Measurements from ENCODE around the gene SORL1. TPM values are rescaled to one million over a fixed set of nuclear protein-coding genes. Genes with fewer than 3 reads are reported as not detected.

SORL1 gene
- total RNA-seq, 1 donor from 2014 or later, result 38.3 TPM

- H3K4me3 ChIP-seq, result no peak overlapping the region
- H3K4me1 ChIP-seq, result no peaks in the 10 kb centered on the region
- peak in 1 of 2 donors; percentile 82 for DNase-seq (ENCODE audit: extremely low spot score in 2 of 2)
- no peaks in the 10 kb centered on the region for H3K9me3 ChIP-seq
- no peaks in the 10 kb centered on the region for H3K36me3 ChIP-seq
- H3K27me3 ChIP-seq, result no peaks in the 10 kb centered on the region
- intact Hi-C loops (cut with DNase I), result no loop called here
- TF ChIP-seq POLR2A (IDR thresholded peaks at IDR 0.05) (no peak), POLR2AphosphoS5 (IDR thresholded peaks at IDR 0.05; ENCODE audit: insufficient read depth in 1 of 2, low read depth in 1 of 2) (no peak), CTCF (IDR thresholded peaks at IDR 0.05) (no peak)
- H3K27ac ChIP-seq, result no peak overlapping the region
Measured at GRCh38 chr11:121482231-121483129, 30.4 kb downstream of the SORL1 start.

- Histone ChIP-seq H3K4me1 (no peaks in the 10 kb centered on the region), H3K9me3 (no peaks in the 10 kb centered on the region), H3K36me3 (no peaks in the 10 kb centered on the region), H3K27ac (no peak overlapping the region), H3K4me3 (no peak overlapping the region), H3K27me3 (no peaks in the 10 kb centered on the region)
- DNase-seq (ENCODE audit: extremely low spot score in 2 of 2), result peak in 1 of 2 donors; percentile 31
- intact Hi-C loops (cut with DNase I), result no loop called here
- TF ChIP-seq POLR2A (IDR thresholded peaks at IDR 0.05), result no peak
- TF ChIP-seq POLR2AphosphoS5 (IDR thresholded peaks at IDR 0.05; ENCODE audit: insufficient read depth in 1 of 2, low read depth in 1 of 2), result no peak
- no peak for TF ChIP-seq CTCF (IDR thresholded peaks at IDR 0.05)
Measured at GRCh38 chr11:121483805-121484480, 31.8 kb downstream of the SORL1 start.

GRCh38 chr11:121485216-121485615 lies 33.1 kb downstream of the SORL1 start:
- H3K27me3 ChIP-seq, result no peaks in the 10 kb centered on the region
- H3K4me3 ChIP-seq, result no peak overlapping the region
- no peaks in the 10 kb centered on the region for H3K4me1 ChIP-seq
- H3K27ac ChIP-seq, result no peak overlapping the region
- no peaks in the 10 kb centered on the region for H3K36me3 ChIP-seq
- intact Hi-C loops (cut with DNase I), result no loop called here
- peak in 1 of 2 donors; percentile 12 for DNase-seq (ENCODE audit: extremely low spot score in 2 of 2)
- TF ChIP-seq POLR2A (IDR thresholded peaks at IDR 0.05) (no peak), POLR2AphosphoS5 (IDR thresholded peaks at IDR 0.05; ENCODE audit: insufficient read depth in 1 of 2, low read depth in 1 of 2) (no peak), CTCF (IDR thresholded peaks at IDR 0.05) (no peak)
- no peaks in the 10 kb centered on the region for H3K9me3 ChIP-seq

- Histone ChIP-seq H3K4me1 (no peaks in the 10 kb centered on the region), H3K9me3 (no peaks in the 10 kb centered on the region), H3K27me3 (no peaks in the 10 kb centered on the region), H3K27ac (no peak overlapping the region), H3K36me3 (no peaks in the 10 kb centered on the region), H3K4me3 (no peak overlapping the region)
- intact Hi-C loops (cut with DNase I), result no loop called here
- peak in 1 of 2 donors; percentile 18 for DNase-seq (ENCODE audit: extremely low spot score in 2 of 2)
- TF ChIP-seq CTCF (IDR thresholded peaks at IDR 0.05) (no peak), POLR2AphosphoS5 (IDR thresholded peaks at IDR 0.05; ENCODE audit: insufficient read depth in 1 of 2, low read depth in 1 of 2) (no peak), POLR2A (IDR thresholded peaks at IDR 0.05) (no peak)
Measured at GRCh38 chr11:121486054-121486453, 33.9 kb downstream of the SORL1 start.
